ENCODE data around the gene B3GALT5.

The B3GALT5 gene

GRCh38 chr21:39669485-39669884, 56.7 kb downstream of the B3GALT5 start:
- no peak for TF ChIP-seq CTCF (IDR thresholded peaks at IDR 0.05; ENCODE audit: low read depth, low read length, missing control alignments)
- no peak overlapping the region for H3K4me3 ChIP-seq (ENCODE audit: low read depth, low read length)
- DNase-seq (ENCODE audit: low read depth), result no peak

- H3K4me3 ChIP-seq (ENCODE audit: low read depth, low read length), result no peak overlapping the region
- no peak for DNase-seq (ENCODE audit: low read depth)
- no peak for TF ChIP-seq CTCF (IDR thresholded peaks at IDR 0.05; ENCODE audit: low read depth, low read length, missing control alignments)
Measured at GRCh38 chr21:39669976-39670661, 57.4 kb downstream of the B3GALT5 start.

GRCh38 chr21:39670701-39671100, 58.0 kb downstream of the B3GALT5 start:
- DNase-seq (ENCODE audit: low read depth), result no peak
- H3K4me3 ChIP-seq (ENCODE audit: low read depth, low read length), result no peak overlapping the region
- no peak for TF ChIP-seq CTCF (IDR thresholded peaks at IDR 0.05; ENCODE audit: low read depth, low read length, missing control alignments)

GRCh38 chr21:39671986-39672385, 59.2 kb downstream of the B3GALT5 start:
- TF ChIP-seq CTCF (IDR thresholded peaks at IDR 0.05; ENCODE audit: low read depth, low read length, missing control alignments), result no peak
- H3K4me3 ChIP-seq (ENCODE audit: low read depth, low read length), result no peak overlapping the region
- no peak for DNase-seq (ENCODE audit: low read depth)

GRCh38 chr21:39673163-39673562, 60.4 kb downstream of the B3GALT5 start:
- no peak for DNase-seq (ENCODE audit: low read depth)
- TF ChIP-seq CTCF (IDR thresholded peaks at IDR 0.05; ENCODE audit: low read depth, low read length, missing control alignments), result no peak
- no peak overlapping the region for H3K4me3 ChIP-seq (ENCODE audit: low read depth, low read length)

DNA sequence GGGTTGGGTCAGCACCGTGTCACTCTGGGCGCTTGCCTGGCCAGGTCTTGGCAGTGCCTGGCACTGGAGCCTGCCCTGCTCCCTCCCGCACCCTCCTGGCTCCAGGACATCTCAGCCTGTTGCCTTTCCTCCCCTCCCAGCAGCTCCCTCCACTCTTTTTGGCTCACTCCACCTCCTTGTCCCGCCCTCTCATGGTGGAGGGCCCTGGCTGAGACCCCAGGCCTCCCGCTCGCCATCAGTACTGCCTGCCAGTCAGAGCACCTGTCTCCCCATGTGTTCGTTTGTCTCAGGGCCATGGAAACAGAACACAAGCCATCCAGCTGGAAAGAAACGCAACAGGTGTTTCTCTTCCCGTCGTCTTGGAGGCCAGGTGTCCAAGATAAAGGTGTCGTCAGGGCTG, 61.0 kb downstream of the B3GALT5 start:
- no peak for DNase-seq (ENCODE audit: low read depth)

More for the DNA sequence above, 61.0 kb downstream of the B3GALT5 start:
- H3K4me3 ChIP-seq (ENCODE audit: low read depth, low read length), result no peak overlapping the region
- TF ChIP-seq CTCF (IDR thresholded peaks at IDR 0.05; ENCODE audit: low read depth, low read length, missing control alignments), result no peak
